Measurements from ENCODE around the gene MAGI1. TPM values are rescaled to one million over a fixed set of nuclear protein-coding genes. Genes with fewer than 3 reads are reported as not detected.
"Not testable (repeated sequence)": the region's sequence is repeated elsewhere in the genome, so short reads cannot be mapped to it uniquely, and the experiment has no call there.

Gene MAGI1
- total RNA-seq, 1 donor from 2014 or later = 5.0 TPM

DNA sequence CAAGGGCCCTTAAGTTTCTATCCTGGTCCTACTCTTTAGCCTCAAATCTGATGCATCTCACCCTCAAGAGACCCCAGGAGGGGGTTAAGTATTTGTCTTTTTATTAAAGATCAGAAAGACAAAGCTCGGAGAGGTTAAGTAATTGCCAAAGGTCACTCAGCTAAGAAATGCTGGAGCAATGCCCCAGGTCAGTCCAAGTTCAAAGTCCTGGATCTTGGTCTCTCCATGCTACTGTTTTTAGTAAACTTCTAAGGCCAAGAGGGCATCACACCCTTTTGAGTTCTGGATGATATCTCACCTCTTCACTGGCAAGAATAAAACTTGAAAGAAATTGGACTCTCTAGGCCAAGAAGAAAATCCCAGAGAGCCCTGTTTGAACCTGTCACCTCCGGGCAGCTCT, 488.6 kb downstream of the MAGI1 start:
- DNase-seq (ENCODE audit: low read depth) = no peak
- Histone ChIP-seq H3K27me3 (ENCODE audit: control insufficient read depth, insufficient read depth, low read length) (peaks cover 7% of the 10 kb centered on the region), H3K4me3 (ENCODE audit: low read depth, low read length) (no peak overlapping the region), H3K36me3 (ENCODE audit: control insufficient read depth, insufficient read depth, low read length) (no peaks in the 10 kb centered on the region)
- TF ChIP-seq, protein P1, sequence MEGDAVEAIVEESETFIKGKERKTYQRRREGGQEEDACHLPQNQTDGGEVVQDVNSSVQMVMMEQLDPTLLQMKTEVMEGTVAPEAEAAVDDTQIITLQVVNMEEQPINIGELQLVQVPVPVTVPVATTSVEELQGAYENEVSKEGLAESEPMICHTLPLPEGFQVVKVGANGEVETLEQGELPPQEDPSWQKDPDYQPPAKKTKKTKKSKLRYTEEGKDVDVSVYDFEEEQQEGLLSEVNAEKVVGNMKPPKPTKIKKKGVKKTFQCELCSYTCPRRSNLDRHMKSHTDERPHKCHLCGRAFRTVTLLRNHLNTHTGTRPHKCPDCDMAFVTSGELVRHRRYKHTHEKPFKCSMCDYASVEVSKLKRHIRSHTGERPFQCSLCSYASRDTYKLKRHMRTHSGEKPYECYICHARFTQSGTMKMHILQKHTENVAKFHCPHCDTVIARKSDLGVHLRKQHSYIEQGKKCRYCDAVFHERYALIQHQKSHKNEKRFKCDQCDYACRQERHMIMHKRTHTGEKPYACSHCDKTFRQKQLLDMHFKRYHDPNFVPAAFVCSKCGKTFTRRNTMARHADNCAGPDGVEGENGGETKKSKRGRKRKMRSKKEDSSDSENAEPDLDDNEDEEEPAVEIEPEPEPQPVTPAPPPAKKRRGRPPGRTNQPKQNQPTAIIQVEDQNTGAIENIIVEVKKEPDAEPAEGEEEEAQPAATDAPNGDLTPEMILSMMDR (IDR thresholded peaks at IDR 0.05; ENCODE audit: insufficient read depth, low read length, severe bottlenecking) = no peak
- no peak for FAIRE-seq

DNA sequence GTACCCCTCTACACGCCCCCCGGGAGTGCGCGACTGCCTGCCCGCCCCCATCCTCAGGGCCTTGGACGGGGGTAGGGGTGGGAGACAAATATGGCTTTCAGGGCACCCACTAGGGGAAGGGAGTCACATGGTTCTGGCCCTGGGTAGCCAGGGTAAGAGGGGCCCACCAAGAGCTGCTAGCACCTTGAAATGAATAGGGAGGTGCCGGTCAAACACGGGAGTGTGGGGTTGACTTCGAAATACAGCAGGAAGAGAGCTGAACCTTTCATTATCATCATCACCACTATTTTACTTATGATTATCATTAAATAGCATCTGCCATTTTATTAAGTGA, 489.1 kb downstream of the MAGI1 start:
- FAIRE-seq (no peak), DNase-seq (ENCODE audit: low read depth) (no peak)
- Histone ChIP-seq H3K4me3 (ENCODE audit: low read depth, low read length) (no peak overlapping the region), H3K27me3 (ENCODE audit: control insufficient read depth, insufficient read depth, low read length) (peaks cover 7% of the 10 kb centered on the region), H3K36me3 (ENCODE audit: control insufficient read depth, insufficient read depth, low read length) (no peaks in the 10 kb centered on the region)
- TF ChIP-seq, protein P1 (IDR thresholded peaks at IDR 0.05; ENCODE audit: insufficient read depth, low read length, severe bottlenecking) = no peak

GRCh38 chr3:65548848-65549625, 489.7 kb downstream of the MAGI1 start:
- TF ChIP-seq, protein P1 (IDR thresholded peaks at IDR 0.05; ENCODE audit: insufficient read depth, low read length, severe bottlenecking) = no peak
- FAIRE-seq (no peak), DNase-seq (ENCODE audit: low read depth) (no peak)
- Histone ChIP-seq H3K4me3 (ENCODE audit: low read depth, low read length) (no peak overlapping the region), H3K27me3 (ENCODE audit: control insufficient read depth, insufficient read depth, low read length) (peaks cover 7% of the 10 kb centered on the region), H3K36me3 (ENCODE audit: control insufficient read depth, insufficient read depth, low read length) (no peaks in the 10 kb centered on the region)

DNA sequence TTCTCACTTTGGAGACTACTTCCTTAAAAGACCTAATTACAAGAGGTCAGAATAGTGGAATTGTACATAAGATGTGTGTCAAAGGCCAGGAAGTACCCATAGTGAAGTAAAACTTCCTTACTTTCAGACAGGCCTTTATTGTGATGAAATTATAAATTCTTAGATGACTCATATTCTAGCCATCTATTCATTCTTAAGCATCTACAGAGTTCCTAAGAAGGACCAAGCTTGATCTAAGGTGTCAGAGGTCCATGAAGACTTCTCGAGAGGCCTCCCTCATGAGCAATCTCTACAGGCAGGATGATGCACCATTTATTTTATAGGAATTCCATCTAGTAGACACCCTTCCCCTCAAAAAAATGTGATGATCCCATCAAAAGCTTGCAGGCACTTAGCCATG, 493.3 kb downstream of the MAGI1 start:
- TF ChIP-seq, protein P1 (IDR thresholded peaks at IDR 0.05; ENCODE audit: insufficient read depth, low read length, severe bottlenecking) = no peak
- peak; percentile 38 for DNase-seq (ENCODE audit: low read depth)
- no peak for FAIRE-seq
- Histone ChIP-seq H3K4me3 (ENCODE audit: low read depth, low read length) (no peak overlapping the region), H3K36me3 (ENCODE audit: control insufficient read depth, insufficient read depth, low read length) (no peaks in the 10 kb centered on the region), H3K27me3 (ENCODE audit: control insufficient read depth, insufficient read depth, low read length) (peaks cover 7% of the 10 kb centered on the region)

GRCh38 chr3:65543391-65543790, 495.3 kb downstream of the MAGI1 start:
- H3K4me3 ChIP-seq (ENCODE audit: low read depth, low read length); H3K36me3 ChIP-seq (ENCODE audit: control insufficient read depth, insufficient read depth, low read length); DNase-seq (ENCODE audit: low read depth); H3K27me3 ChIP-seq (ENCODE audit: control insufficient read depth, insufficient read depth, low read length); FAIRE-seq: not testable (repeated sequence)

GRCh38 chr3:65540666-65541065, 498.1 kb downstream of the MAGI1 start:
- no peak for DNase-seq (ENCODE audit: low read depth)
- Histone ChIP-seq H3K27me3 (ENCODE audit: control insufficient read depth, insufficient read depth, low read length) (no peaks in the 10 kb centered on the region), H3K4me3 (ENCODE audit: low read depth, low read length) (no peak overlapping the region), H3K36me3 (ENCODE audit: control insufficient read depth, insufficient read depth, low read length) (no peaks in the 10 kb centered on the region)
- FAIRE-seq = no peak
- TF ChIP-seq, protein P1 (IDR thresholded peaks at IDR 0.05; ENCODE audit: insufficient read depth, low read length, severe bottlenecking) = no peak

Data from bronchial epithelial cell (primary cell).